HepG2 (cell line): ENCODE results near the gene RPH3AL.

ENCODE experiments used
- EP300 ChIP-seq, 3 experiments: sonication (generic) in 1 of 3; formaldehyde crosslinking in 1 of 3; IDR thresholded peaks; 2 replicates each; pipeline versions ENCODE4 v1.5.1 to v1.6.1; 2011 to 2020; ENCODE audit warnings: low read depth in 2 of 3, low read length in 2 of 3, borderline replicate concordance in 1 of 3, improper control_type of control experiment in 1 of 3, mild to moderate bottlenecking in 1 of 3, missing genetic modification reagents in 1 of 3, moderate library complexity in 1 of 3
- EZH2 ChIP-seq: conservative IDR thresholded peaks from 2 replicates; pipeline ENCODE4 v1.6.1; 2012; ENCODE audit warnings: mild to moderate bottlenecking, low read depth, low read length, moderate library complexity
- TF ChIP-seq, protein P1 (sequence below): sonication (generic); formaldehyde crosslinking; IDR thresholded peaks from 2 replicates; pipeline ENCODE4 v1.4.0; 2020; ENCODE audit warnings: missing genetic modification reagents

DNA sequence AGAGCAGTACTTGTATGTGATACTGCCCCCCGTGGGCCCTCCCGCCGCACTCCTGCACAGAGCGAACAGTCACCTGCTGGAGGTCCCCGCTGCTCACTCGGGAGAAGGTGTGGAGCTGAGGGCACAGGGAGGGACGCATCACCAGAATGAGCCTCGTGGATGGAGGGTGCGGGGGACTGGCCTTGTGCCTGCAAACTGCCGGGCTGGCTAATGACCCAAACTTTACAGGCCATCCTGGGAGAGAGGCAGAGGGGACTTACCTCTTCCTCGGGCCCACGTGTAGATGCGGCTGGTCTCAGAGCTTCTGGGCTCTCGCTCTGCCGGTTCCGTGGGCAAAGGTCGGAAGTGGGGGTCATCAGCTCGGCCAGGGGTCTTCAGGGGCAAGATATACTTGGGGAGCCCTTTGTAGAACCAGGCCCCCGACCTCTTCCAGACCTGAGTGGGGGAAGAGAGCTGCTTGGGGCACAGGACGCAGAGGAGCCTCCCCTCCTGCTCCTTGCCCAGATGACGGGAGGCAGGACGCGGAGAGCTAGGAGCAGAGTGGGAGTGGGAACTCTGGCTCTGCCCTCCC is 105.7 kb downstream of the RPH3AL start:
- TF ChIP-seq, protein P1, sequence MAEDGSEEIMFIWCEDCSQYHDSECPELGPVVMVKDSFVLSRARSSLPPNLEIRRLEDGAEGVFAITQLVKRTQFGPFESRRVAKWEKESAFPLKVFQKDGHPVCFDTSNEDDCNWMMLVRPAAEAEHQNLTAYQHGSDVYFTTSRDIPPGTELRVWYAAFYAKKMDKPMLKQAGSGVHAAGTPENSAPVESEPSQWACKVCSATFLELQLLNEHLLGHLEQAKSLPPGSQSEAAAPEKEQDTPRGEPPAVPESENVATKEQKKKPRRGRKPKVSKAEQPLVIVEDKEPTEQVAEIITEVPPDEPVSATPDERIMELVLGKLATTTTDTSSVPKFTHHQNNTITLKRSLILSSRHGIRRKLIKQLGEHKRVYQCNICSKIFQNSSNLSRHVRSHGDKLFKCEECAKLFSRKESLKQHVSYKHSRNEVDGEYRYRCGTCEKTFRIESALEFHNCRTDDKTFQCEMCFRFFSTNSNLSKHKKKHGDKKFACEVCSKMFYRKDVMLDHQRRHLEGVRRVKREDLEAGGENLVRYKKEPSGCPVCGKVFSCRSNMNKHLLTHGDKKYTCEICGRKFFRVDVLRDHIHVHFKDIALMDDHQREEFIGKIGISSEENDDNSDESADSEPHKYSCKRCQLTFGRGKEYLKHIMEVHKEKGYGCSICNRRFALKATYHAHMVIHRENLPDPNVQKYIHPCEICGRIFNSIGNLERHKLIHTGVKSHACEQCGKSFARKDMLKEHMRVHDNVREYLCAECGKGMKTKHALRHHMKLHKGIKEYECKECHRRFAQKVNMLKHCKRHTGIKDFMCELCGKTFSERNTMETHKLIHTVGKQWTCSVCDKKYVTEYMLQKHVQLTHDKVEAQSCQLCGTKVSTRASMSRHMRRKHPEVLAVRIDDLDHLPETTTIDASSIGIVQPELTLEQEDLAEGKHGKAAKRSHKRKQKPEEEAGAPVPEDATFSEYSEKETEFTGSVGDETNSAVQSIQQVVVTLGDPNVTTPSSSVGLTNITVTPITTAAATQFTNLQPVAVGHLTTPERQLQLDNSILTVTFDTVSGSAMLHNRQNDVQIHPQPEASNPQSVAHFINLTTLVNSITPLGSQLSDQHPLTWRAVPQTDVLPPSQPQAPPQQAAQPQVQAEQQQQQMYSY: no peak
- TF ChIP-seq EP300 (IDR thresholded peaks at IDR 0.05; ENCODE audit: low read depth in 2 of 2, low read length in 2 of 2) (no peak), EP300 (CRISPR knock-in tag; IDR thresholded peaks at IDR 0.05; ENCODE audit: borderline replicate concordance) (no peak), EZH2 (no peak)
